Transverse colon (tissue), 4 donors: ENCODE data around the gene HSPA1A. TPM values are rescaled to one million over a fixed set of nuclear protein-coding genes. Genes with fewer than 3 reads are reported as not detected.
"Not testable (repeated sequence)": the region's sequence is repeated elsewhere in the genome, so short reads cannot be mapped to it uniquely, and the experiment has no call there.

Source experiments
- DNase-seq: peaks from one replicate; pipeline ENCODE4 v3.0.0-alpha.2; 2019
- H3K27ac ChIP-seq, 4 donors: fragments of 200-600 bp; sonication (generic); 2 replicates each; pipeline ENCODE4 v1.5.1; 2016 to 2018; ENCODE audit warnings: inconsistent platforms in 4 of 4
- H3K27me3 ChIP-seq: fragments of 200-600 bp; sonication (generic); 2 replicates; pipeline ENCODE4 v1.5.1; 2017; ENCODE audit warnings: inconsistent platforms
- H3K36me3 ChIP-seq, 4 donors: fragments of 200-600 bp; sonication (generic); 2 replicates each; pipeline ENCODE4 v1.5.1; 2017 to 2019; ENCODE audit warnings: inconsistent platforms in 4 of 4
- H3K4me1 ChIP-seq, 4 donors: fragments of 200-600 bp; sonication (generic); 2 replicates each; pipeline ENCODE4 v1.5.1; 2017 to 2020; ENCODE audit warnings: inconsistent platforms in 4 of 4
- H3K4me3 ChIP-seq, 4 donors: fragments of 200-600 bp; sonication (generic); 1 replicate in 1 of 4; 2 replicates in 3 of 4; pipeline versions ENCODE4 v1.5.1 to v1.6.1; 2017 to 2019; ENCODE audit warnings: inconsistent platforms in 4 of 4
- H3K9me3 ChIP-seq, 2 donors: fragments of 200-600 bp; sonication (generic); 2 replicates each; pipeline ENCODE4 v1.5.1; 2017 to 2019; ENCODE audit warnings: inconsistent platforms in 2 of 2
- CTCF ChIP-seq, 5 experiments: fragments of 200-600 bp in 3 of 5; fragments of 450-650 bp in 2 of 5; sonication (generic) in 3 of 5; IDR thresholded peaks; 1 replicate in 2 of 5; 2 replicates in 3 of 5; pipeline ENCODE4 v1.5.1; 2016 to 2017; ENCODE audit warnings: antibody characterized with exemption in 5 of 5, inconsistent platforms in 3 of 5, mild to moderate bottlenecking in 2 of 5, moderate library complexity in 1 of 5
- EP300 ChIP-seq: sonication (generic); formaldehyde crosslinking; IDR thresholded peaks from one replicate; pipeline ENCODE4 v1.6.1; 2017; ENCODE audit warnings: antibody characterized with exemption, low read depth
- POLR2A ChIP-seq: fragments of 450-650 bp; IDR thresholded peaks from one replicate; pipeline ENCODE4 v1.6.1; 2016; ENCODE audit warnings: antibody characterized with exemption, mild to moderate bottlenecking, moderate library complexity
- POLR2AphosphoS5 ChIP-seq, 3 donors: sonication (generic); formaldehyde crosslinking; IDR thresholded peaks; one replicate each; pipeline ENCODE4 v1.6.1; 2016; ENCODE audit warnings: antibody characterized with exemption in 3 of 3
- WGBS, 2 donors: methylation state at CpG; one replicate each; pipeline ENCODE4 v1.1.5; 2018; ENCODE audit warnings: low coverage in 1 of 2; 5-methylcytosine and 5-hydroxymethylcytosine counted together
- in situ Hi-C, 4 donors: fragments of 200-750 bp; cut with MboI; loops; one replicate each; pipeline versions ENCODE4 v1.15.0 to v1.15.1; 2017; ENCODE audit warnings: low sequenced_read_pairs in 3 of 4, low pct_ligation_motif_present in 1 of 4, low pct_unique_long_range_greater_than_20kb in 1 of 4
- intact Hi-C: fragments of 100-400 bp; cut with DNase I; formaldehyde crosslinking; loops from one replicate; pipeline ENCODE4 v1.15.1; 2023; ENCODE audit warnings: low total_unique reads
- total RNA-seq, 4 donors: library from RNA; depleted of rRNA; stranded (reverse); fragments of >200 nt; gene quantifications; one replicate each; pipeline ENCODE4 v1.1.0, GENCODE V29; 2016

The HSPA1A gene
- total RNA-seq, 4 donors from 2014 or later = 192 to 247 (median 221) TPM

GRCh38 chr6:31847276-31847978, 32.1 kb downstream of the HSPA1A start:
- WGBS, 2 donors = 81% methylated on average over 2 of the region's 2 CpGs; no CpG with 5 or more reads in 1 of the 2 donors
- H3K9me3 ChIP-seq = no peaks in the 10 kb centered on the region
- no peaks in the 10 kb centered on the region for H3K27me3 ChIP-seq
- DNase-seq = no peak
- H3K4me3 ChIP-seq = no peak overlapping the region
- TF ChIP-seq POLR2AphosphoS5 (IDR thresholded peaks at IDR 0.05) = no peak
- TF ChIP-seq CTCF (IDR thresholded peaks at IDR 0.05) = no peak
- no peak for TF ChIP-seq POLR2A
- TF ChIP-seq EP300 = no peak
- no peak overlapping the region for H3K27ac ChIP-seq
- in situ Hi-C loops (no loop called here), intact Hi-C loops (no loop called here)
- no peaks in the 10 kb centered on the region for H3K36me3 ChIP-seq
- peaks cover 0 to 4% (median 0%) of the 10 kb centered on the region in 4 donors for H3K4me1 ChIP-seq

GRCh38 chr6:31850765-31851484, 35.6 kb downstream of the HSPA1A start:
- Histone ChIP-seq H3K4me3 (no peak overlapping the region), H3K27ac (no peak overlapping the region), H3K4me1 (peaks cover 0 to 4% (median 0%) of the 10 kb centered on the region in 4 donors), H3K36me3 (no peaks in the 10 kb centered on the region), H3K9me3 (no peaks in the 10 kb centered on the region), H3K27me3 (no peaks in the 10 kb centered on the region)
- no peak for TF ChIP-seq CTCF (IDR thresholded peaks at IDR 0.05)
- no peak for TF ChIP-seq POLR2A
- 93 to 100% methylated on average over 2 of the region's 2 CpGs for WGBS, 2 donors
- no peak for DNase-seq
- in situ Hi-C loops (no loop called here), intact Hi-C loops (no loop called here)

- Histone ChIP-seq H3K4me1 (peaks cover 0 to 4% (median 0%) of the 10 kb centered on the region in 4 donors), H3K27ac (no peak overlapping the region), H3K9me3 (no peaks in the 10 kb centered on the region), H3K27me3 (no peaks in the 10 kb centered on the region), H3K36me3 (no peaks in the 10 kb centered on the region), H3K4me3 (no peak overlapping the region)
- in situ Hi-C loops (no loop called here), intact Hi-C loops (no loop called here)
- DNase-seq = no peak
- WGBS, 2 donors = 35 to 58% methylated on average over 2 of the region's 2 CpGs
- TF ChIP-seq POLR2AphosphoS5 (IDR thresholded peaks at IDR 0.05) (no peak), POLR2A (no peak), CTCF (IDR thresholded peaks at IDR 0.05) (no peak), EP300 (no peak)
Measured at GRCh38 chr6:31851485-31851832, 36.1 kb downstream of the HSPA1A start.

- in situ Hi-C loops, H3K9me3 ChIP-seq, H3K36me3 ChIP-seq, H3K4me3 ChIP-seq, DNase-seq, H3K27ac ChIP-seq, H3K27me3 ChIP-seq, H3K4me1 ChIP-seq, intact Hi-C loops: not testable (repeated sequence)
- 93% methylated on average over 29 of the region's 35 CpGs; no CpG with 5 or more reads in 1 of the 2 donors for WGBS, 2 donors
Measured at GRCh38 chr6:31851980-31852718, 36.8 kb downstream of the HSPA1A start.

GRCh38 chr6:31857774-31858173, 42.4 kb downstream of the HSPA1A start:
- DNase-seq, H3K4me1 ChIP-seq, H3K9me3 ChIP-seq, intact Hi-C loops, H3K27ac ChIP-seq, H3K27me3 ChIP-seq, H3K4me3 ChIP-seq, in situ Hi-C loops: not testable (repeated sequence)
- peaks cover 0 to 15% (median 7%) of the 10 kb centered on the region in 4 donors for H3K36me3 ChIP-seq
- 92 to 93% methylated on average over 4 to 8 of the region's 8 CpGs for WGBS, 2 donors
